RKO (cell line): Measurements from ENCODE around the gene GDA.
A peak's percentile ranks its signal among the peaks of the same experiment; 100 is the strongest.

ENCODE experiments used
- DNase-seq: peaks from one replicate; pipeline ENCODE4 v3.0.0-alpha.2; 2016; ENCODE audit warnings: low spot score

Gene GDA

DNA sequence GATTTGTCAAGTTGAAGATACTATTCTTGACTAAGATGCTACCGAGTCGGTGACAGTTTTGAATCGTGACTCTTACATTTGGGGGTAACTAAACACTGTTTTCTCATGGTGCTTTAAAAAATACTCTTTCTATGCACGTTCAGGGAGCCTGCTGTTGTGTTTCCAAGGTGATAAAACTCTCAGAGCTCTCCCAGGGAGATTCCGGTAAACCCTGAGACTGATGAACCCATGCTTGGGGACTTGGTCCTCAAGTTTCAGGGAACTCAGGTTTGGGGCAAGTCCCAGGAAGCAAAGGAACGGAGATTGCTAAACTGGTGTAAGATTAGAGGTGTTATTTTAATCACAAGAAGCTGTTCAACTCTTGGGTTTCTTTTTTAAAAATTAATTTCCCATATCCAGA, 1.4 kb downstream of the GDA start:
- no peak for DNase-seq

DNA sequence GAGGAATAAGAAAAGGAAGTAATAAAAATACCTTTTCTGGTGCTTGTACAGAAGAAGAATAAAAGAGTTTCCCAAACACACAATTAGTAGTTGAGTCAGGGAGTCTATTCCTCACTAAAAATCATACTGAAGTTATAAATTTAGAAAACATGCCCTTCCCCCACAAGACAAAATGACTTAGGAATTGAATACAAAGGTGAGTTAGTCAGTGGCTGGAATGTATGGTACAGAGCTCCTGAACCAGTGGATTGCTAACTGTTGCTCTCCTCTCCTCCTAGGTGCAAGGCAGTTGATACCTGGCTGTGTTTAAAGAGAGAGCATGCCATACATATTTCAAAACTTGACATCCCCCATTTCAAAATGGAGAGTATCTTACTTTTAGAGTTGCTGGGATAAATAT, 1.9 kb downstream of the GDA start:
- DNase-seq = no peak

DNA sequence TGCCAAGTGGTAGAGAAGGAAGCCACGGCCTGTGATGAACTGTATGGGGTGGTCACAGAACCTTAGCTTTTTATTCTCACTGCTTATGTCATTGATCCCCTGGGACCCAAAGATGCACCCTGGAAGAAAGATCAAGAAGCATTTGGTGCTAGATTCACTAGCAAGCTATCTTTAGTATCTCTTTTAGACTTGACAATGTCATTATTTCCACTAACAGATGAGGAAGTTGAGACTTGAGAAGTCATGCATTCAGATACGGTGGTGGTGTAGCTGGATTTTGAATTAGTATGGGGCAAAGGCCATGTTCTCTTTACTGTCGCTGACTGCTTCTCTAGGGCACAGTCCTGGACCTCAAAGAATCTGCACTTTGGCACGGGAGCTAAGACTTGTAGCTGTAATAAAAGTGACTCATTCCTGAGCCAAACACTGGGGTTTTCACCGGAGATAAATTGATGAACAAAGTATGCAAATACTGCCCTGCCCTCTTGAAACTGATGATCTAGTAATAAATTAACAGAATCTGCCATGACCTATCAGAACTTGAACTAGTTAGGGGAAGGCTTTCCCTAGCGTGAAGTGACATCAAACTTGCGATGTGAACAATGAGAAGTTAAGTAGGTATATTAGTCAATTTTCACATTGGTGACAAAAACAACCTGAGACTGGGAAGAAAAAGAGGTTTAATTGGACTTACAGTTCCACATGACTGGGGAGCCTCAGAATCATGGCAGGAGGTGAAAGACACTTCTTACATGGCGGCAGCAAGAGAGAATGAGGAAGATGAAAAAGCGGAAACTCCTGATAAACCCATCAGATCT, 5.4 kb downstream of the GDA start:
- no peak for DNase-seq

DNA sequence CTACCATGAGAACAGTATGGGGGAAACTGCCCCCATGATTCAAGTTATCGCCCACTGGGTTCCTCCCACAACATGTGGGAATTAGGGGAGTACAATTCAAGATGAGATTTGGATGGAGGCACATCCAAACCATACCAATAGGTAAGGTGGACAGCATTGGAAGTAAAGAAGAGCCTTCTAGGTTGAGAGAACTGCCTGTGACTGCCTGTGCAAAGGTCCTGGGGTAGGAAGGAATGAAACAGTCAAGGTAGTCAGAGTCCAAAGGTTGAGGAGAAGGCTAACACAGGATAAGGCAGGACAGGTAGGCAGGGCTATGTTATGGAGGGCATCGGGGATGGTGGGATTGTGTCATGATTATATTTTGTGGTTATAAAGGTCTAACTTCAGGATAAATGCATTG, 6.1 kb downstream of the GDA start:
- DNase-seq = no peak

DNA sequence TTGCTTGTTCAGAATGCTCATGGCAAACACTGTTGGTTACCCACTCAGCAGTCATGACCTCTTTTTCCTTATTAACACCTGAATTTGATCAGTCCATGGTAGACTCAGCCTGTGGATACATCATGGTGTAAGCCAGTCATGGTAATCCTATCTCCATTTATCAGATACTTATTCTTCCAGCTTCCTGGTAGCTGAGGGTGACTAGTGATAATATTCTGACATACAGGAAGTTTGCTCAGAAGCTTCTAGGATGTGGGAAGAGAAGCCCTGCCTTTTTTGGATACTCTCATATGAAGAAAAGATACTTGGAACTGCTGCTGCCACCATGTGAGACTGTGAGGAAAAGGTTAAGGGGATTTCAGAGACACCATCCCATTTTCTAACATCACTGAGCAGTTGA, 7.3 kb downstream of the GDA start:
- DNase-seq = no peak

DNA sequence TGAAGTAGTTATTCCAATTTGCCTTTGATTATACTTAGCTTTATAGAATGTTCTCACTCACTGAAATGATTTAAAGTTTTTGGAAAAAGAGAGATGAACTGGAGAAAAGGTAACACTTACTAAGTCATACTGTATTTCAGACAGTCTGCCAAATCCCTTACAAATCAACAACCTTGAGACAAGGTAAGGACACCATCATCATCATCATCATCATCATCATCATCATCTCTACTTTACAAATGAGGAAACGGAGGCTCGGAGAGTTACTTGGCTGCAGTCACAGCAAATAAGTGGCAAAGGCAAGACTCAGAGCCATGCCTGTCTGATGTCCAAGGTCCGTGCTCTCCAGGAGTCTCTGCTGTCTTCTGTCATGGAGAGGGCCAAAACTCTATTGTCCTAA, 9.4 kb downstream of the GDA start:
- DNase-seq = no peak

DNA sequence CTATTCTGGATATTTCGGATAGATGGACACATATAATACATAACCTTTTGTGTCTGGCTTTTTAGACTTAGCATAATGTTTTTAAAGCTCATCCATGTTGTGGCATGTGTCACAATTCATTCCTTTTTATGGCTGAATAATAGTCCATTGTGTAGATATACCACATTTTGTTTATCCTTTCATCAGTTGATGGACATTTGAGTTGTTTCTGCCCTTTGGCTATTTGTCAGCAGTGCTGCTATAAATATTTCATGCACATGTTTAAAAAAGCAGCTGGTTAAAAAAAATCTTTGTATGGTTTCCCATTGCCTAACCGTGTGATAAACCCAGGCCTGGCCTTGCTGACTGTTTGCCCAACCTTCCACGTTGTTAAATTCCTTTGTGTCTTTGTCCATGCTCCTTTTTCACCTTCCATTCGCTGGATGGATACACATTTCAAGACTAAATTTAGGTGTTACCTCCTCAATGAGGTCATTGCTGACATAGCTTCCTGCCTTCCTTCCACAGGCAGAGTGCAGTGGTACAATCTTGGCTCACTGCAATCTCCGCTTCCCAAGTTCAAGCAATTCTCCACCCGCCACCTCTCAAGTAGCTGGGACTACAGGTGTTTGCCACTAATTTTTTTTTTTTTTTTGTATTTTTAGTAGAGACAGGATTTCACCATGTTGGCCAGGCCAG, 11.3 kb downstream of the GDA start:
- DNase-seq = no peak

DNA sequence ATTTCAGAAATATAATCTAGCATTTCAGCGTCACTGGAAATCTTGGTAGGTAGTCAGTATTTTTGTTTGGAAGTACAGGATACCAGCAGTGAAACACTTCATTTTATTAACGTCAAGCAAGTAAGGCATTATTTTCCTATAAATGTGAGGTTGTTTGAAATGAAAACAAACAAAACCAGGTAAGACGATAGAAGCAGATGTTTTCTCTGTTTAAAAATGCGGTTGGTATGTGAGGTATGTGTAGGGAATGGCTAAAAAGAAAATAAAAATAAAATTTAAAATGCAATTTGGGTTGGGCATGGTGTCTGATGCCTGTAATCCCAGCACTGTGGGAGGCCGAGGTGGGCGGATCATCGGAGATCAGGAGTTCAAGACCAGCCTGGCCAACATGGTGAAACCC, 16.1 kb downstream of the GDA start:
- DNase-seq = no peak

DNA sequence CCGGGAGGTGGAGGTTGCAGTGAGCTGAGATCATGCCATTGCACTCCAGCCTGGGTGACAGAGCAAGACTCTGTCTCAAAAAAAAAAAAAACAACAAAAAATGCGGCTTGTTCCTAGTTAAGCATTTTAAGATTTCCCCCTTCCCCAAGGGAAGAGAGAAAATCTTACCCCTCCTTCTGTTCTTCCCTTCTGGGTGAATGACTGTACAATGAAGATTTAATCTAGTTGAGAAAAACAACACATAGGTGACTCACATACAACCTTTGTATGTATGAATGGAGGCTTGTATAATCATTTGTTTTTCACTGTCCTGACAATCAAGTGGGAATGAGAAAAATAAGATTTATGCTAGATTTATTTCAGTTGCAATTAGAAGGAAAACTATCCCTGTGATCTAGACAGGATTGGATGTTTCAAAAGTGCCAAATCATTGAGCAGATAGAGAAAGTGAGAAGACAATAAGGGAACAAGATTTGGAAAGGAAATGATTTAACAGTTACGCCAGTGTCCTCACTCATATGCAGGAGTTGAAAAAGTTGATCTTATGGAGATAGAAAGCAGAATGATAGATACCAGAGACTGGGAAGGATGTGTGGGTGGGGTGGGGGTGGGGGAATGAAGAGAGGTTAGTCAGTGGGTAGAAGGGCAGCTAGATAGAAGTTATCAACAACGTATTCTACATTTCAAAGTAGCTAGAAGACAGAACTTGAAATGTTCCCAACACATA, 16.7 kb downstream of the GDA start:
- DNase-seq = no peak

DNA sequence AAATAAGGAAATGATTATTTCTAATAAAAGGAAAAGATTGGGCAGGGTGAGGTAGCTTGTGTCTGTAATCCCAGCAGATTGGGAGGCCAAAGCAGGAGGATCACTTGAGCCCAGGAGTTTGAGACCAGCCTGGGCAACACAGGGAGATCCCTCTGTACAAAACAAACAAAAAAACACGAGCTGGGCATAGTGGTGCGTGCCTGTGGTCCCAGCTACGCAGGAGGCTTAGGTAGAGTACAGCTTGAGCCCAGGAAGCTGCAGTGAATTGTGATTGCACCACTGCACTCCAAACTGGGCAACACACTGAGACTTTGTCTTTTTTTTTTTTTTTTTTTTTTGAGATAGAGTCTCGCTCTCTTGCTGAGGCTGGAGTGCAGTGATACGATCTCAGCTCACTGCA, 18.8 kb downstream of the GDA start:
- no peak for DNase-seq

DNA sequence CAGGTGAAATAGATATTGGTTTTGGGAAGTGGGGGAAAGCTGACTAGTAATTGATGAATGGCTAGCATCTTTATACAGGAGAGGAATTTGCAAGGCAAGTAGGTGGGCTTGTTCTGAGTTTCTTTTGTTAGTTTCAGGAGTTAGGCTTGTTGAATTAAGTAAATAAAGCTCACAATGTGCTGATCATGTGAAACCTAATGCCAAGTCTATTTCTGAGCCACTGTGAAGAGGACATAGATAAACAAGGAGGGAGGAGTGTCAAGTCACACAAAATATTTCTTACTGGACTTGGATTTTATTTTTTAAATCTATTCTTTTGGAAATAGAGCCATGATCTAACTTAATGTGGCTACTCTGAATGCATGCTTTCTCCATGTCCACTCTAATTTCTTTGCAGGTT, 19.9 kb downstream of the GDA start:
- DNase-seq = no peak

DNA sequence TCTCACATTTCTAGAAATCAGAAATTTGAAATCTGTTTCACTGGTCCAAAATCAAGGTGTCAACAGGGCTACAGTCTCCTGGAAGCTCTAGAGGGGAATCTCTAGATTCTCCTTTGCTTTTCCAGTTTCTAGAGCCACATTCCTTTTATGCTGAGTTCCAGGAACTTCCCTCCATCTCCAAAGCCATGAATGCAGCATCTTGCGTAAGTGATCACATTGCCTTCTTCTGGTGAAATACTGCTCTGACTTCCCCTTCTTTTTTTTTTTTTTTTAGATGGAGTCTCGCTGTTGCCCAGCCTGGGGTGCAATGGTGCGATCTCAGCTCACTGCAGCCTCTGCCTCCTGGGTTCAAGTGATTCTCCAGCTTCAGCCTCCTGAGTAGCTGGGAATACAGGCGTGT, 23.8 kb downstream of the GDA start:
- no peak for DNase-seq

DNA sequence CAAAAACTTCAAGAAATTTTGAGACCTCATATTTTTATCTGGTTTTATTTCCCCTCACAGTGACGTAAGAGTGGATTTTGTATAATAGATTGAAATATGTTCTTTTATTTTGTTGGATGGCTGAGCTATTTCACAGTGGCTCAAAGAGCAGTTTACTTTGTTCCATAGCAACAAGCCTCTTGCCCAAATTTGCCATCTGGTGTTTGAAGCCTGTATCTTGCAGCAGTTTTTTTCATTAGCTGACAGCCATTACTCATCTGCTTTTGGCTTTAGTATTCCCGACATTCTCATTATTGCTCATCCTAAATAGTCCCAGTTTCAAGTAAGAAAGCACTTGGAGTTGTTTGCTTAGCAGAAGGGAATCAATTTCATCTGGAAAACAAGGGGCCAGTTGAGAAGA, 36.3 kb downstream of the GDA start:
- DNase-seq = peak; percentile 15

DNA sequence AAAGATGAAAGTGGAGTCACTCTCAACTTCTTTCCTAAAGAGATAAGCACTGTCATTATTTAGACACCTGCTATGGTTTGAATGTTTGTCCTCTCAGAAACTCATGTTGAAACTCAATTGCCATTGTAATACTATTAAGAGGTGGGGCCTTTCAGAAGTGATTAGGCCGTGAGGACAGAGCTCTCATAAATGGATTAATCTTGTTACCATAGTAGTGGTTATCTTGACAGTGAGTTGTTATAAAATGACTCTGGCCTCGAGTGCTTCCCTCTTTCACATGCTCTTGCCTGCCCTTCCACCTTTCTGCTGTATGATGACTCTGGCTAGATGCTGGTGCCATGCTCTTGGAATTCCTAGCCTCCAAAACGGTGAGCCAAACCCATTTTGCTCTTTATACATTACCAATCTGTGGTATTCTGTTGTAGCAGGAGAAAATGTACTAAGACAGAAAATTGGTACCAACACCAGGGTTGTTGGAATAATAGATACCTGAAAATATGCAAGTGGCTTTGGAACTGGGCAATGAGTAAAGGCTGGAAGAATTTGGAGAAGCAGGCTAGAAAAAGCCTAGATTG, 38.0 kb downstream of the GDA start:
- DNase-seq = no peak

DNA sequence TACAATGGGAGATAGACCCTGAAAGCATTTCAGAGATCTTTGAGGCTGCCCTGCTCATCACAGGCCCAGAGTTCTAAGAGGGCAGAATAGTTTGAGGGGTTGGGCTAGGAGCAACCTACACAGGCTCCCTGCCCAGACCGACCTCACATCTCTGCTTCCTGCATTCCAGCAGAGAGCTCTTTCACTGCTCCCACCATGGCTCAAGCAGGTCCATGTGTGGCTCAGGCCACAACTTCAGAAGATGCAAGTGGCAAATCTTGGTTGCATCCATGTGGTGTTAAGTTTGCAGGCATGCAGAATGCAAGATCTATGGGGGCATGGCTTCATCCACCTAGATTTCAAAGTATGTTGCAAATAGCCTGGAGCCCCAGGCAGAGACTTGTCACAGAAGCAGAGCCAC, 39.0 kb downstream of the GDA start:
- no peak for DNase-seq

DNA sequence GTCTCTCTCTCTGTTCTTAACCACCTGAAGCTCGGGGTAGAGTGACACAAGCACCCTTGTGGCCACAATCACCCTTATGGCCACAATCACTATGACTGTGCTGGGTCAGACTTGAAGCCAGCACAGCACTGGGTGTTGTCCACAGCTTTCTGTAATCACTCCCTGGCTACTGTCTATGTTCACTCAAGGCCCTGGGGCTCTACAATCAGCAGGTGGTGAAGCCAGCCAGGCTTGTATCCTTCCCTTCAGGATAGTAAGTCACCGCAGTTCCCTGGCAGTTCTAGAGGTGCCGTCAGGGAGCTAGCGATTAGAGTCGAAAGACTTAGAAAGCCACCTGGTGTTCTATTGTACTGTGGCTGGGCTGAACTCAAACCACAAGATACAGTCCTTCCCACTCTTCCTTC, 44.2 kb downstream of the GDA start:
- DNase-seq = no peak

DNA sequence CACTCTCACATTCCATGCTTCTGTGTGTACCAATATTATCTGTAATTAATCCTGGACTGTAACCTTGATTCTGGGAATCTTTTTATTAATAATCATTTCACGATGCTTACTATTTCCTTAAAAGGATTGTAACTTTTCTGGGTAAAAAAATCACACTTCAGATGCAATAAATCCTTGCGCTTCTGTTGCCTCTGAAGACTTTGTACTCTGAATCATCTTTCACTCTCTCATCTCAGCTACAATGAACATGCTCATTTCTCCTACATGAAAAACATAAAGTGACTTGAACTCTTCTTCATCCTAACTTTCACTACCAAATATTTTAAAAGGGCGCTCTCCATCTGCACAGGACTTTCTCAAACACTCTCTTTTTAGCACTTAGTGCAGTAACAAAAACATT, 50.0 kb downstream of the GDA start:
- DNase-seq = no peak

DNA sequence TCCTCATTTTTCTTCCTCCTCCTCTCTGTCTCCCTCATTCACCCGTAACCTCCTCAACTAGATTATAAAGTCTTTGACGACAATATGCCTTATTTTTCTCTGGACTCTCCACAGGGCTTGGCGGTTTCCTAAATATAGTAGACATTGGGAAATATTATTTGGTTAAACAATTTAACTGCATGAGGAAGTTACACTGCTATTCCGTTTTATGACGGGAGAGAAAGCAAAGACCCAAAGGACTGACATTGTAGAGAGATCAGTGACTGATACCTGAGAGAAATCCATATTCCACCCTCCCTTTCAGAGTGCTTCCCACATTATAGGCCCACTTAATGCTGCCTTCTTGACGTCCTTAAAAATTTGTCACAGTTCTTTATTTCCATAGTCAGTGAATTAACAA, 51.2 kb downstream of the GDA start:
- DNase-seq = no peak

DNA sequence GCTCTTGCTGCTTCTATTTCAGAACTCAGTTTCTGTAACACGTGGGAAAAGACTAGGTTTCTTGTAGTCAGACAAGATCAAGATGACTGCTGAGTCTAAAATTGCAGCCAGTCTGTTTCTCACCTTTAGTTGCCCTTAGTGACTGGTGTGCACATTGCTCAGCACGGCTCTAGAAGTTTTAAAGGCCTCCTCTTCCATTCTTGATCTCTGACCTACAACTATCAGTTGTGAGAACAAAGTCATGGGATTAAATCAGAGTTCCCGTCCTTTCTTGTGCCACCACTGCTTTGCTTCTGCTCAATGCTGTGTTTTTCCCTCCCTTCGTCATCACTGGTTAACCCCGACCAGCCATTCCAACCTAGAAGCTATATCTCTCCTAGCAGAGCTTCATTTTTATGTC, 52.8 kb downstream of the GDA start:
- DNase-seq = no peak

DNA sequence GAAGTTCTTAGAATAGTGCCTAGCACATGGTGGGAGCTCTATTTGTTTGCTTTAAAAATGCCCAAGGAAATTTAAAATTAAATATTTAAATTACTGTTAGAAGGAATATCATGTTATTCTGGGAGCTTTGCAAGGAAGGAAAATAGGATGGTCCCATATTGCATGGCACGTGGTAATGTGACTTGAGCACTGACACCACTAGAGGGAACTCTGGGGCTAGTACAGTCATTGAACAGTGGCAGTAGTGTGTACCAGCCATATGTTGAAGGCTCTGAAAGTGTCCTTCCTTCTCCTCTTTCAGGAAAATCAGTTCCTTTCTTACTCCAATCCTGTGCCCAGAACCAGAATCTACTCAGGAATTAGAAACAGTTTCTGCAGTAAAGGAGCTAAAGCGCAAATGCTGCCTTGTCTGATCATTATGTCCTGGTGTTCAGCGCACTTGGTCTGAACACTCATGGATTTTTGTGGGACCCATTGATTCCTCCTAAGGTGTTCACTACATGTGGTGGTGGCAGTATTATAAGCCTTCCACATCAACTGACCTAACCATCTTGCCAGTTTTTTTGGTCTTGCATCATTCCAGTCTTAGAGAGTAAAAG, 54.1 kb downstream of the GDA start:
- peak; percentile 61 for DNase-seq

DNA sequence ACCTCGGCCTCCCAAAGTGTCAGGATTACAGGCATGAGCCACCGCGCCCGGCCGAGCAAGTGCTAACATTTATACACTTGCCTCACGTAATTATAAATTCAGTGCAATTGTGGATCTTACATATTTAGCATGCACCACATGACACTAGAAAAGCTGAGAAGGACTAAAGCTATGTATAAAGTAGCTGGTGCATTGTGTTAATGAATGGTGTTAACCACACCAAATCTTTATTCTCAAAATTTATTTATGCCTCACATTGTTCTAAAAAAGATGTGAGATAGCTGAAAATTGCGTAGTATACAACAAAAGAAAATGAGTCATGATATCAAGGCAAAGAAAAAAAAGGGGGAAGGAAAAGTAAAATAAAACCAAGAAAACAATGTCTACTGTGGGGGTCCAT, 54.8 kb downstream of the GDA start:
- no peak for DNase-seq

DNA sequence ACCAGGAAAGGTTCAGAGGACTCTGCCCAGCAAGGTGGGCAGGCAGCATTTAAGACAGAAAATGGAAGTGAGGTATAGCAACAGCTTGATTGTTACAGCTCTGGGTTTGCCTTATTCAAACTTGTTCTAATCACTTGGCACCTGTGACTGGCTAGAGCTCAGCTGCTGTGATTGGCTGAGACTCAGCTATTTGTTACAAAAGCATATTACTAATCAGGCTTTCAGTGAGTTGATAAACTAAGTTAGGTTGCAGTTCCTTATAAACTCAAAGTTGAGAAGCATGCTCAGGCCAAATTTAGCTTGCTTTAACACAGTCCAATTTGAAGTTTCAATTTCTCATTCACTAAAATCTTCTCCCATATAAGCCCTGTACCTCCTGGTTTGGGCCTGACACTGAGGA, 56.3 kb downstream of the GDA start:
- no peak for DNase-seq

DNA sequence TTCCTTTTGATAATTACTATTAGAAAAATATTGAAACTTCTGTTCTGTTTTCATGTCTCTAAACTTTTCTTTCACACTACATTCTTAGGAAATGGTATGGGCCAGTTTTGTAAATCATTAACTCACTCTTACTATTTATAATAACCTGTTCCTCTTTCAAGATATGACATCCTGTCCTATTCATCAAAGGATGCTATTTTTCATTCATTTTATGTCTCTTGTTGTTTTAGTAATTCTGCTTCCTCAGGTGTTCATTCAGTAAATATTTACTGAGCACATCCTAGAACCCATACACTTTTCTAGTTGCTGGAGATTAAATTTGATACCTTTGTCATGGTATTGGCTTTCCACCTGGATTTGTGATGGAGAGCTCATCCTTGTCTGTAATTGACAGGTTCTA, 58.0 kb downstream of the GDA start:
- DNase-seq = no peak
